ENCODE measurements around the gene ABCF3.

ABCF3 gene

DNA sequence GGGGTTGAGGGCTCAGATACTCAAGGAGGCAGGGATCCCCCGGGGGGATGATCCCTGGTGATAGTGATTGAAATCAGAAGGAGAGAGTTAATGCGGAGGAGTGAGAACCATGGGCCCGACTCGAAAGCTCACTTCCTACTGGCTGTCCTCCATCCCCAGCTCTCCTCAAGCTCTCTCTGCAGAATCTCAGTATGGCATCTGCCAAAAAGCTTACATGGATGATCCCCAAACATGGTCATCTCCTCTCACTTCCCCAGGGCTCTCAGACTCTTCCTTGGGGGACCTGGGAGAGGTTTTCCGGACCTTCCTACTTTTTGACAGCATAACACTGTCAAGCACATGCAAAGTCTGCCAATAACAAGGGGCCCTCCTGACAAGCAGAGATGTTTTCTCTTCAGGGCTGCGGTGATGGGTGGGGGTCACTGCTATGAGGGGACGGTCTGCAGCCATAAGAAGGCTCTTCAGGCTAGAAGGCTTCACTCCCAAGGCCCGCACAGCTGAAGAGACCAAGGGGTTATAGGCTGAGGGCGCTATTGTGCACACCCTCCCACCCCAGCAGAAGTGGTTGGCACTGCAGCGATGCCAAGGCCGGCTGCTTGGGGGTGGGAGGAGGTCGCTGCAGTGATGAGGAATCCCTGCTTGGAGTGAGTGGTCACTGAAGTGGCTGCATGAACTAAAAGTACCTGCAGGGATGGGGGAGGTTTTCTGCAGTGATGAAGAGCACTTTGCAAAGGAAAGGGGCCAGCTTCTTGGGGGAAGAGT lies 42.6 kb downstream of the ABCF3 start:
- in situ Hi-C loops (cut with MboI; ENCODE audit: low sequenced_read_pairs, unreplicated experiment) = loop anchor here (25.0 kb wide), 1 partner anchor 341 kb away; the partner anchor contains the start of gene PARL

GRCh38 chr3:184229394-184230080 lies 43.5 kb downstream of the ABCF3 start, which contains the start of gene VWA5B2:
Gene VWA5B2, plus strand, starts transcription at chr3:184229585. Its CDS starts 944 bp downstream, at chr3:184230529.
- in situ Hi-C loops (cut with MboI; ENCODE audit: low sequenced_read_pairs, unreplicated experiment) = loop anchor here (25.0 kb wide), 1 partner anchor 342 kb away; the partner anchor contains the start of gene PARL

More for the DNA sequence above, 42.6 kb downstream of the ABCF3 start:
- peak; percentile 37 for DNase-seq (ENCODE audit: low spot score)
- TF ChIP-seq, protein P1, sequence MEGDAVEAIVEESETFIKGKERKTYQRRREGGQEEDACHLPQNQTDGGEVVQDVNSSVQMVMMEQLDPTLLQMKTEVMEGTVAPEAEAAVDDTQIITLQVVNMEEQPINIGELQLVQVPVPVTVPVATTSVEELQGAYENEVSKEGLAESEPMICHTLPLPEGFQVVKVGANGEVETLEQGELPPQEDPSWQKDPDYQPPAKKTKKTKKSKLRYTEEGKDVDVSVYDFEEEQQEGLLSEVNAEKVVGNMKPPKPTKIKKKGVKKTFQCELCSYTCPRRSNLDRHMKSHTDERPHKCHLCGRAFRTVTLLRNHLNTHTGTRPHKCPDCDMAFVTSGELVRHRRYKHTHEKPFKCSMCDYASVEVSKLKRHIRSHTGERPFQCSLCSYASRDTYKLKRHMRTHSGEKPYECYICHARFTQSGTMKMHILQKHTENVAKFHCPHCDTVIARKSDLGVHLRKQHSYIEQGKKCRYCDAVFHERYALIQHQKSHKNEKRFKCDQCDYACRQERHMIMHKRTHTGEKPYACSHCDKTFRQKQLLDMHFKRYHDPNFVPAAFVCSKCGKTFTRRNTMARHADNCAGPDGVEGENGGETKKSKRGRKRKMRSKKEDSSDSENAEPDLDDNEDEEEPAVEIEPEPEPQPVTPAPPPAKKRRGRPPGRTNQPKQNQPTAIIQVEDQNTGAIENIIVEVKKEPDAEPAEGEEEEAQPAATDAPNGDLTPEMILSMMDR (IDR thresholded peaks at IDR 0.05; ENCODE audit: borderline replicate concordance, control extremely low read depth, extremely low read depth, insufficient read depth, missing control alignments) = no peak

DNA sequence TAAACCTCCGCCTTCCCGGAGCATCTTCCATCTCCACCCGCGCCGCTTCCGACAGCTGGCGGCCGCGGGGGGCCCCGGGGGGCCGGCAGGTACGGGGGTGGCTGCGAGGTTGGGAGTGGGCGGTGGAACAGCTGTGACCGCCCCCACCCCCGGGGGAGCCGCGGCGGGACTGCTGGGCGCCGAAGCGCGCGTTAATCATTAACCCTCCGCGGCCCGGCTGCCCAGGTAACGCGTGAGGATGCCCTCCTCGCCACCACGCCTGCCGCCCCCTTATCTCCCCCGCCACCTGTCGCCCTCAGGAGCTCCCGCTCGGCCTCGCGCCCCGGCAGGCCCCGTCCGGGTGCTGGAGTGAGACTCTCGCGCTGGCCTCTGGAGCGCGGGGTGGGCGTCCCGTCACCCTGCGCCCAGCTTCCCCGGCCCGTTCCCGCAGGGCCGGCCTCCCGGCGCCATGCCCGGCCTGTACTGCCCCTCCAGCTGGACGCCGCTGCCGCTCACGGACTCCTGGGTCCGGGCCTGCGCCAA lies 44.1 kb downstream of the ABCF3 start:
- TF ChIP-seq, protein P1 (IDR thresholded peaks at IDR 0.05; ENCODE audit: borderline replicate concordance, control extremely low read depth, extremely low read depth, insufficient read depth, missing control alignments) = no peak
- peak; percentile 60 for DNase-seq (ENCODE audit: low spot score)
- in situ Hi-C loops (cut with MboI; ENCODE audit: low sequenced_read_pairs, unreplicated experiment) = loop anchor here (25.0 kb wide), 1 partner anchor 343 kb away; the partner anchor contains the start of gene PARL

More at GRCh38 chr3:184229394-184230080, 43.5 kb downstream of the ABCF3 start, which contains the start of gene VWA5B2:
- DNase-seq (ENCODE audit: low spot score) = peak; percentile 94
- TF ChIP-seq, protein P1 (IDR thresholded peaks at IDR 0.05; ENCODE audit: borderline replicate concordance, control extremely low read depth, extremely low read depth, insufficient read depth, missing control alignments) = no peak

DNA sequence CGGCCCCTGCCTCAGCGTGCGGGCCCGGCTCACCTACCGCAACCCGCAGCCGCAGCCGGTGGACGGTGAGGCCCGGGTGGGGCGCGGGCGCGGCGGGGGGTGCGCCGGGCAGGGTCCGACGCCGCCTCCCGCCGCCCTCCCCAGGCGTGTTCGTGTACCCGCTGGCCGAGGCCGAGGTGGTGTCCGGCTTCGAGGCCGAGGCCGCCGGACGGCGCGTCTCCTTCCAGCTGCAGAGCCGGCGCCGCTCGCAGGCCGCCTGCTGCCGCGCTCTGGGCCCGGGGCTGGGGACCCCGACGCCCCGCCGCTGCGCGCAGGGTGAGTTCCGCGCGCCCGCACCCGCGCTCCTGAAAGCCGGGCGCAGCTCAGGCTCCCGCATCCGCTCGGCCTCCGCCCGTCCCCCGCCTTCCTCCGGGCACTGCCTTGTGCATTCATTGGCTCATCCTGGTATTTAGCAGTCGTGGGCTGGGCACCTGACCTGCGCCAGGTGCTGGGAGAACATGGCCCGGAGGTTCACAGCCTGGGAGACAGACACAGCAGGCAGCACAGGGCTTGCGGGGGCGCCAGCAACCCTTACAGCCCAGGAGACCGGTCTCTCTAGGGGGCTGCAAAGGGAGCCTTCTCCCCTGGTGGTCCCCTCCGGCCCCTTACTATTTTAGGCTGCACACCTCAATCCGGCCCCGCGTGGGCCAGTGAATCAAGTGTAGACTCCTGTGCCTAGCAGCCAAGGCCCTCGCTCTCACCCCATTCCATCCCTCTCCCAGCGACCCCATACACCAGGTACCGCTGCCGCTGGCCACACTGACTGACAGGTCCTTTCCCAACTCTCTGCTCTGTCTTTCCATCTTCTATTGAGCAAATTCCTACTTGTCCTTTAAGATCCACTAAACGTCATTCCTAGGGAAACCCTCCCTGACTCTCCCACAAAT lies 44.9 kb downstream of the ABCF3 start:
- DNase-seq (ENCODE audit: low spot score) = no peak

DNA sequence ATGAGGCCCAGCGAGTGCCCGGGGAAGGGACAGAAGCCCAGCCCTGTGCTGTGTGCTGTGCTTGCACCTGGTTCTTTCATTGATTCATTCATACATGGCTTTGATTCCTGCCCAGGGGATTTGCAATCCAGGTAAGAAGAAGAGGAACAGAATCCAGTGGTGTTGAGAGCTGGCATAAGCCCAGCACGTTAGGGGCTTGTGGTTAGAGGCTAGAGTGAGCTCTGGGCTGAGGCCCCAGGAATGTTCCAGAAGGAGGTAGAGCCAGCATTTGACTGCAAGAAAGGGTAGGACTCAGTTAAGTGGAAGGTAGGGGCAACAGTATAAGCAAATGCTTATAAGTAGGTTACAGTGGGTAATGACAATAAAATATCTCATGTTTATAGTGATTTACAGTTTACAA lies 45.7 kb downstream of the ABCF3 start:
- TF ChIP-seq, protein P1 (IDR thresholded peaks at IDR 0.05; ENCODE audit: borderline replicate concordance, control extremely low read depth, extremely low read depth, insufficient read depth, missing control alignments) = no peak
- no peak for DNase-seq (ENCODE audit: low spot score)
- in situ Hi-C loops (cut with MboI; ENCODE audit: low sequenced_read_pairs, unreplicated experiment) = loop anchor here (25.0 kb wide), 1 partner anchor 344 kb away; the partner anchor contains the start of gene PARL

More for the DNA sequence above, 44.9 kb downstream of the ABCF3 start:
- in situ Hi-C loops (cut with MboI; ENCODE audit: low sequenced_read_pairs, unreplicated experiment) = loop anchor here (25.0 kb wide), 1 partner anchor 344 kb away; the partner anchor contains the start of gene PARL
- TF ChIP-seq, protein P1 (IDR thresholded peaks at IDR 0.05; ENCODE audit: borderline replicate concordance, control extremely low read depth, extremely low read depth, insufficient read depth, missing control alignments) = no peak
